ENCODE results near the gene DNAI1.
A peak's percentile ranks its signal among the peaks of the same experiment; 100 is the strongest.
"Not testable (repeated sequence)": the region's sequence is repeated elsewhere in the genome, so short reads cannot be mapped to it uniquely, and the experiment has no call there.

The DNAI1 gene

GRCh38 chr9:34451135-34451534 is 7.5 kb upstream of the DNAI1 start:
- no peak for DNase-seq (ENCODE audit: low read depth)

GRCh38 chr9:34451545-34451944 is 7.1 kb upstream of the DNAI1 start:
- DNase-seq (ENCODE audit: low read depth) = no peak

GRCh38 chr9:34452568-34452967 is 6.0 kb upstream of the DNAI1 start:
- no peak for DNase-seq (ENCODE audit: low read depth)

GRCh38 chr9:34454571-34455065 is 4.0 kb upstream of the DNAI1 start:
- DNase-seq (ENCODE audit: low read depth) = no peak

GRCh38 chr9:34456151-34456550 is 2.5 kb upstream of the DNAI1 start:
- no peak for DNase-seq (ENCODE audit: low read depth)

- DNase-seq (ENCODE audit: low read depth) = no peak
Measured at GRCh38 chr9:34456746-34457145, 1.9 kb upstream of the DNAI1 start.

GRCh38 chr9:34457266-34458012 is 1.2 kb upstream of the DNAI1 start:
- DNase-seq (ENCODE audit: low read depth) = no peak

GRCh38 chr9:34458959-34459340 is 345 bp downstream of the DNAI1 start:
- no peak for DNase-seq (ENCODE audit: low read depth)

GRCh38 chr9:34459356-34459755 is 751 bp downstream of the DNAI1 start:
- no peak for DNase-seq (ENCODE audit: low read depth)

GRCh38 chr9:34459941-34460340 is 1.3 kb downstream of the DNAI1 start:
- no peak for DNase-seq (ENCODE audit: low read depth)

GRCh38 chr9:34463098-34463900 is 4.7 kb downstream of the DNAI1 start:
- peak; percentile 7 for DNase-seq (ENCODE audit: low read depth)

- DNase-seq (ENCODE audit: low read depth) = no peak
Measured at GRCh38 chr9:34463901-34464232, 5.3 kb downstream of the DNAI1 start.

- no peak for DNase-seq (ENCODE audit: low read depth)
Measured at GRCh38 chr9:34464571-34464970, 6.0 kb downstream of the DNAI1 start.

GRCh38 chr9:34465468-34465867 is 6.9 kb downstream of the DNAI1 start:
- DNase-seq (ENCODE audit: low read depth) = no peak

GRCh38 chr9:34475097-34475496 is 16.5 kb downstream of the DNAI1 start:
- no peak for DNase-seq (ENCODE audit: low read depth)

GRCh38 chr9:34477541-34477940 is 18.9 kb downstream of the DNAI1 start:
- DNase-seq (ENCODE audit: low read depth) = no peak

GRCh38 chr9:34479431-34479866 is 20.8 kb downstream of the DNAI1 start:
- no peak for DNase-seq (ENCODE audit: low read depth)

- not testable (repeated sequence) for DNase-seq (ENCODE audit: low read depth)
Measured at GRCh38 chr9:34481620-34482019, 23.0 kb downstream of the DNAI1 start.

GRCh38 chr9:34482746-34483145 is 24.1 kb downstream of the DNAI1 start:
- not testable (repeated sequence) for DNase-seq (ENCODE audit: low read depth)

GRCh38 chr9:34484678-34485077 is 26.1 kb downstream of the DNAI1 start:
- DNase-seq (ENCODE audit: low read depth) = no peak

GRCh38 chr9:34485822-34486221 is 27.2 kb downstream of the DNAI1 start:
- DNase-seq (ENCODE audit: low read depth) = no peak

GRCh38 chr9:34486572-34486971 is 28.0 kb downstream of the DNAI1 start:
- DNase-seq (ENCODE audit: low read depth) = no peak

GRCh38 chr9:34490360-34490759 is 31.8 kb downstream of the DNAI1 start:
- DNase-seq (ENCODE audit: low read depth) = no peak

Data from stimulated activated CD8-positive, alpha-beta memory T cell treated with anti-CD3 and anti-CD28 coated beads, Interleukin-15, amount 100 ng/mL, for 24 hours (primary cell).